Upper lobe of left lung (tissue), 6 donors: ENCODE measurements around the gene LRRC52. TPM values are rescaled to one million over a fixed set of nuclear protein-coding genes. Genes with fewer than 3 reads are reported as not detected.
A peak's percentile ranks its signal among the peaks of the same experiment; 100 is the strongest.

Source experiments
- ATAC-seq, 2 donors: fragments of 200-7000 bp; cut with Tn5 transposase; one replicate each; pipeline ENCODE4 v1.9.1; 2022; ENCODE audit warnings: mild to moderate bottlenecking in 2 of 2, moderate library complexity in 2 of 2; ENCODE audit not compliant: low FRiP score in 2 of 2
- DNase-seq, 2 donors: peaks; one replicate each; pipeline ENCODE4 v3.0.0-alpha.2; 2019 to 2020
- H3K27ac ChIP-seq, 4 donors: fragments of 200-600 bp; sonication (generic); one replicate each; pipeline ENCODE4 v1.5.1; 2016 to 2019
- H3K27me3 ChIP-seq, 4 donors: fragments of 200-600 bp; sonication (generic); one replicate each; pipeline ENCODE4 v1.5.1; 2017 to 2019
- H3K36me3 ChIP-seq, 4 donors: fragments of 200-600 bp; sonication (generic); one replicate each; pipeline ENCODE4 v1.5.1; 2016 to 2019
- H3K4me1 ChIP-seq, 4 donors: fragments of 200-600 bp; sonication (generic); one replicate each; pipeline ENCODE4 v1.5.1; 2018 to 2019
- H3K4me3 ChIP-seq, 4 donors: fragments of 200-600 bp; sonication (generic); one replicate each; pipeline ENCODE4 v1.5.1; 2017 to 2019; ENCODE audit warnings: mild to moderate bottlenecking in 2 of 4, moderate library complexity in 1 of 4
- H3K9me3 ChIP-seq, 4 donors: fragments of 200-600 bp; sonication (generic); one replicate each; pipeline ENCODE4 v1.5.1; 2018 to 2019
- EP300 ChIP-seq, 4 donors: sonication (generic); formaldehyde crosslinking; IDR thresholded peaks; one replicate each; pipeline ENCODE4 v1.5.1; 2017; ENCODE audit warnings: antibody characterized with exemption in 4 of 4, control low read depth in 2 of 4
- POLR2A ChIP-seq, 4 donors: fragments of 450-650 bp; IDR thresholded peaks; one replicate each; pipeline ENCODE4 v1.5.1; 2016 to 2017; ENCODE audit warnings: antibody characterized with exemption in 4 of 4, mild to moderate bottlenecking in 2 of 4
- POLR2AphosphoS5 ChIP-seq, 2 donors: sonication (generic); formaldehyde crosslinking; IDR thresholded peaks; one replicate each; pipeline ENCODE4 v1.5.1; 2017; ENCODE audit warnings: antibody characterized with exemption in 2 of 2
- WGBS, 2 donors: methylation state at CpG; one replicate each; pipeline ENCODE4 v1.1.5; 2017 to 2018; 5-methylcytosine and 5-hydroxymethylcytosine counted together
- total RNA-seq, 6 donors: library from RNA; depleted of rRNA in 4 of 6; stranded (reverse); fragments of >200 nt in 4 of 6; gene quantifications; one replicate each; pipeline versions ENCODE4 v1.1.0 to v1.2.1, GENCODE V29; 2016 to 2021
- TF ChIP-seq, protein P1 (sequence below), 6 experiments: fragments of 450-650 bp in 4 of 6; fragments of 200-600 bp in 2 of 6; sonication (generic) in 2 of 6; IDR thresholded peaks; one replicate each; pipeline ENCODE4 v1.5.1; 2016 to 2019; ENCODE audit warnings: antibody characterized with exemption in 6 of 6
- donor health status: DM: no; HTN: no; CAD: no; lungs with moderate emphysema.
- donor health status: DM: no; HTN: yes; CAD: no; lungs with severe emphysema.

LRRC52 gene
- total RNA-seq, 6 donors from 2014 or later: 0.44 to 1.7 (median 0.46) TPM; not detected in 3

DNA sequence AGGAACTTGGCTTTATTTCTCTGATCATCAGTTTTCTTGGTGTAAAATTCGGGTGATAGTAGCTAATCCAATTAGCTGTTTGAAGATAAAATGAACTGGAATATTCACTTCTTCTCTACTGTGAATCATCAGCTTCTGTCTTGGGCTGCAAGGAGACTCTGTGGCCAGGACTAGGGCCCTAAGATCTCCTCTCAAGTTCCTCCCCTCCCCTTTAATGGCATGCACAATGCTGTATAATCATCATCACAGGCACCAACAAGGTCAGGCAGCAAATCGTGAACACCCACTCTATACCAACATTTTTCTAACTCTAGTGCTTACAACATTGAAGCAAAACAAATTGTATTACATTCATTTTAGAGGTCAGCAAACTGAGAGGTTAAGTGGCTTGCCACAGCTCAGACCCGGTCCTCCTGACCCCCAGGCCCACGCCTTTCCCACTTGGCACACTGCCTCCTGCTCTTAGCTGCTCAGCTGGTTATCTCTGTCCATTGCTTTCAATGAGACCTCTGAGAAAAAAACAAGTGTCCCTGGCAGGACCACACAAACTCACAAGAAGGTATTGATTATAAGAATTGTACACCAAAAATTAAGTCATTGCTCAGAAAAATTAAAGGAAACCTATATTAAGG, 31.8 kb downstream of the LRRC52 start:
- H3K4me3 ChIP-seq: no peak overlapping the region
- H3K9me3 ChIP-seq: no peaks in the 10 kb centered on the region
- H3K36me3 ChIP-seq: no peaks in the 10 kb centered on the region
- no peak for ATAC-seq
- H3K4me1 ChIP-seq: no peaks in the 10 kb centered on the region
- DNase-seq: no peak
- no peaks in the 10 kb centered on the region for H3K27me3 ChIP-seq
- no peak for TF ChIP-seq EP300 (IDR thresholded peaks at IDR 0.05)
- no peak for TF ChIP-seq POLR2AphosphoS5 (IDR thresholded peaks at IDR 0.05)
- TF ChIP-seq, protein P1, sequence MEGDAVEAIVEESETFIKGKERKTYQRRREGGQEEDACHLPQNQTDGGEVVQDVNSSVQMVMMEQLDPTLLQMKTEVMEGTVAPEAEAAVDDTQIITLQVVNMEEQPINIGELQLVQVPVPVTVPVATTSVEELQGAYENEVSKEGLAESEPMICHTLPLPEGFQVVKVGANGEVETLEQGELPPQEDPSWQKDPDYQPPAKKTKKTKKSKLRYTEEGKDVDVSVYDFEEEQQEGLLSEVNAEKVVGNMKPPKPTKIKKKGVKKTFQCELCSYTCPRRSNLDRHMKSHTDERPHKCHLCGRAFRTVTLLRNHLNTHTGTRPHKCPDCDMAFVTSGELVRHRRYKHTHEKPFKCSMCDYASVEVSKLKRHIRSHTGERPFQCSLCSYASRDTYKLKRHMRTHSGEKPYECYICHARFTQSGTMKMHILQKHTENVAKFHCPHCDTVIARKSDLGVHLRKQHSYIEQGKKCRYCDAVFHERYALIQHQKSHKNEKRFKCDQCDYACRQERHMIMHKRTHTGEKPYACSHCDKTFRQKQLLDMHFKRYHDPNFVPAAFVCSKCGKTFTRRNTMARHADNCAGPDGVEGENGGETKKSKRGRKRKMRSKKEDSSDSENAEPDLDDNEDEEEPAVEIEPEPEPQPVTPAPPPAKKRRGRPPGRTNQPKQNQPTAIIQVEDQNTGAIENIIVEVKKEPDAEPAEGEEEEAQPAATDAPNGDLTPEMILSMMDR (IDR thresholded peaks at IDR 0.05): no peak
- TF ChIP-seq POLR2A (IDR thresholded peaks at IDR 0.05): no peak
- 27 to 49% methylated on average over 4 of the region's 4 CpGs for WGBS, 2 donors
- no peak overlapping the region for H3K27ac ChIP-seq

DNA sequence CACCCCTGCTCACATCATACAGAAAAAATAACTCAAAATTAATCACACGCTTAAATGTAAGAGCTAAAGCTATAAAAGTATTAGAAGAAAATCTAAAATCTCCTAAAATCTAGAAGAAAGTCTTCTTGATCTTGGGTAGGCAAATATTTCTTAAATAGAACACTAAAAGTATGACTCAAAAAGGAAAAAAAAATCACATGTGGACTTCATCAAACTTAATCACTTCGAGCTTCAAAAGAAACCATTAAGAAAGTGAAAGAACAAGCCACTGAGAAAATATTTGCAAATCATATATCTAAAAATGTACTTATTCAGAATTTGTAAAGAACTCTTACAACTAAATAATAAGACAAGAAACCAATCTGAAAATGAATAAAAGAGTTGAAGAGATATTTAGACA, 32.7 kb downstream of the LRRC52 start:
- Histone ChIP-seq H3K4me3 (no peak overlapping the region), H3K4me1 (no peaks in the 10 kb centered on the region), H3K27me3 (no peaks in the 10 kb centered on the region), H3K9me3 (no peaks in the 10 kb centered on the region), H3K36me3 (no peaks in the 10 kb centered on the region), H3K27ac (no peak overlapping the region)
- DNase-seq (no peak), ATAC-seq (no peak)
- TF ChIP-seq, protein P1 (IDR thresholded peaks at IDR 0.05): no peak
- TF ChIP-seq POLR2AphosphoS5 (IDR thresholded peaks at IDR 0.05) (no peak), EP300 (IDR thresholded peaks at IDR 0.05) (no peak), POLR2A (IDR thresholded peaks at IDR 0.05) (no peak)
- 72 to 73% methylated on average over 2 of the region's 2 CpGs for WGBS, 2 donors

DNA sequence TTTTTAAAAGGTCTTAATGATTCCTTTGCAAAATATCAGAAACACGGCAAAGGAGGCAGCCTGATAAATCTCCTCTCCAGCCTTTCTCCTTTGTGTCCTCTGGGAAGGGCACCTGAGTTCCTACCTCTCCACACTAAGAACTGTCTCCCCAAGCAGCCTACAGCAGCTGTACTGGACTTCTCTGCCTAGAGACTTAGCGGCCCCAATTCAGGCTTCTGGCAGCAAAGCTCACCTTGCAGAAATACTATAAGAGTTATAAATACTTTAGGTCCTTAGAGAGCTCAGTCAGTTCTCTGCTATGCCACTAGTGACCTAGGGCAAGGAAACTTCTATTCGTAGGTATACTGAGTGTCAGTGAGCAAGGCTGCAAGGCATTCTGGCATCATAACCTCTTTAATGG, 33.9 kb downstream of the LRRC52 start:
- Histone ChIP-seq H3K4me3 (no peak overlapping the region), H3K27me3 (no peaks in the 10 kb centered on the region), H3K9me3 (no peaks in the 10 kb centered on the region), H3K4me1 (no peaks in the 10 kb centered on the region), H3K36me3 (no peaks in the 10 kb centered on the region), H3K27ac (no peak overlapping the region)
- TF ChIP-seq, protein P1 (IDR thresholded peaks at IDR 0.05): no peak
- TF ChIP-seq EP300 (IDR thresholded peaks at IDR 0.05): no peak
- no peak for TF ChIP-seq POLR2AphosphoS5 (IDR thresholded peaks at IDR 0.05)
- no peak for TF ChIP-seq POLR2A (IDR thresholded peaks at IDR 0.05)
- ATAC-seq: no peak
- 88 to 95% methylated on average over 3 of the region's 3 CpGs for WGBS, 2 donors
- DNase-seq: no peak

DNA sequence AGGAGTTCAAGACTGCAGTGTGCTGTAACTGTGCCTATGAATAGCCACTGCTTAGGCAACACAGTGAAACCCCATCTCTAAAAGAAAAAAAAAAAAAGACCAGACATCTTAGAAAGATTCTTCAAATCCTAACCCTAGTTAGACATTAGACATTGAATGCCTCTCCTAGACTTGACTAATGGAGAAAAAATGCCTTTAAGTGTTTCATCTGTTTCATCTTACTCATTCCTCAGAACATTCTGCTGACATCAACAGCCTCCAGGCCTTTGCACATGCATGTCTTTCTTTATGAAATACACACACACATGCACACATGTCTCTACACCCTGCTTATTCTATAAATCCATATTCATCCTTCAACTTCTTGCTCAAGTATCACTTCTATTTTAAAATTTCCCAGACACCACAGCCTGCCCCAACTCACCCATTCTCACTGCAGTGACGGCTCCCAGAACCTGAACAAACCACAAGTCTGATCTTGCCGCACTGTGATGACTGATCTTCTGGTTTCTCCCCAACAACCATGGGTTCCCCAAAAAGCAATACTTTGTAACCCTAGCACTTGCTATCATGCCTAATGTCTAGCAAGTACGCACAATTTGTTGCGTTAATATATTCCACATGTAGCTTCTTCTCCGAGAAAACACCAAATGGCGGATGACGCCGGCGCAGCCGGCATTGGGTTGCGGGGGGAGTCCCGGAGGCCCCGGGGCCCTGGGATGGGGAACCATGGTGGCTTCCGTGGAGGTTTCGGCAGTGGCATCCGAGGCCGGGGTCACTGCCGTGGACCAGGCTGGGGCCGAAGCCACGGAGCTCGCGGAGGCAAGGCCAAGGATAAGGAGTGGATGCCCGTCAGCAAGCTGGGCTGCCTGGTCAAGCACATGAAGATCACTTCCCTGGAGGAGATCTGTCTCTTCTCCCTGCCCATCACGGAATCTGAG, 37.4 kb downstream of the LRRC52 start:
- DNase-seq (peak in 1 of 2 donors; percentile 74), ATAC-seq (no peak)
- Histone ChIP-seq H3K9me3 (no peaks in the 10 kb centered on the region), H3K4me1 (no peaks in the 10 kb centered on the region), H3K27me3 (no peaks in the 10 kb centered on the region), H3K27ac (no peak overlapping the region), H3K36me3 (no peaks in the 10 kb centered on the region), H3K4me3 (no peak overlapping the region)
- no peak for TF ChIP-seq POLR2AphosphoS5 (IDR thresholded peaks at IDR 0.05)
- no peak for TF ChIP-seq EP300 (IDR thresholded peaks at IDR 0.05)
- TF ChIP-seq POLR2A (IDR thresholded peaks at IDR 0.05): no peak
- TF ChIP-seq, protein P1 (IDR thresholded peaks at IDR 0.05): no peak
- WGBS, 2 donors: 97% methylated on average over 16 to 24 of the region's 24 CpGs
